Measurements from ENCODE around the gene TMEM135. TPM values are rescaled to one million over a fixed set of nuclear protein-coding genes. Genes with fewer than 3 reads are reported as not detected.

TMEM135 gene
- total RNA-seq, 2 experiments from 2014 or later = 24.7 to 30.0 TPM

DNA sequence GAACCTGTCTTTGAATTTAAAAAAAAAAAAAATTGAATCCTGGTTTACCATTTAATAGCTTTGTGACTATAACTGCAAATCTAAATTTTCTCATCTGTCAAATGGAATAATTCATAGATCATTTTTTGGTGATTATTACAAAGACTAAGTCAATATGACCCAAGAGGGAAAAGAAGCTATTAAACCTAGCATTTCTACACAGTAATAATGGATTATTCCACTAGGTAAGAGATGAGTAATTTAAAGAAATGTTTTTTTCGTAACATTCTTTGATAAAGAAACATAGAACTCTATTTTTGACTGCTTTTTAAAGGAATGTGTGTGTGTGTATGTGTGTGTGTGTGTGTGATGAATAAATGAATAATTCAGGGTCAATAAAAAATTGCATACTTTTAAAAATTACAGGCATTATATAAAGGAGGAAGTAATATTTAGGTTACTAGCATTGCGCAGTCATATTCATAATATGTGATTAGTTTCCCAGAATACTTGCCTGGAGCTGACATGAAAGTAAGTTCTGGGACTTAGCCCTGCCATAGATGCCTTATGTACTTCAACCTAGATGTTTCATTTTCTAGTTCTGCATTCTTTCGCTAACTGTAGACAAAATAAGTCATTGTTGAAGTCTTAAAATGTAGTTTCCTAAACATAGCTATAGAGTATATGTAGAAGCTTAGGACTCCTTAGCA lies 72.9 kb downstream of the TMEM135 start:
- Mint-ChIP-seq H3K4me1 (ENCODE audit: low read depth) (peaks cover 2% of the 10 kb centered on the region), H3K27me3 (no peaks in the 10 kb centered on the region), H3K27ac (no peak overlapping the region), H3K9me3 (peaks cover 4% of the 10 kb centered on the region), H3K36me3 (ENCODE audit: low read depth) (peaks cover 13% of the 10 kb centered on the region), H3K4me3 (no peak overlapping the region)
- TF ChIP-seq, protein P1, sequence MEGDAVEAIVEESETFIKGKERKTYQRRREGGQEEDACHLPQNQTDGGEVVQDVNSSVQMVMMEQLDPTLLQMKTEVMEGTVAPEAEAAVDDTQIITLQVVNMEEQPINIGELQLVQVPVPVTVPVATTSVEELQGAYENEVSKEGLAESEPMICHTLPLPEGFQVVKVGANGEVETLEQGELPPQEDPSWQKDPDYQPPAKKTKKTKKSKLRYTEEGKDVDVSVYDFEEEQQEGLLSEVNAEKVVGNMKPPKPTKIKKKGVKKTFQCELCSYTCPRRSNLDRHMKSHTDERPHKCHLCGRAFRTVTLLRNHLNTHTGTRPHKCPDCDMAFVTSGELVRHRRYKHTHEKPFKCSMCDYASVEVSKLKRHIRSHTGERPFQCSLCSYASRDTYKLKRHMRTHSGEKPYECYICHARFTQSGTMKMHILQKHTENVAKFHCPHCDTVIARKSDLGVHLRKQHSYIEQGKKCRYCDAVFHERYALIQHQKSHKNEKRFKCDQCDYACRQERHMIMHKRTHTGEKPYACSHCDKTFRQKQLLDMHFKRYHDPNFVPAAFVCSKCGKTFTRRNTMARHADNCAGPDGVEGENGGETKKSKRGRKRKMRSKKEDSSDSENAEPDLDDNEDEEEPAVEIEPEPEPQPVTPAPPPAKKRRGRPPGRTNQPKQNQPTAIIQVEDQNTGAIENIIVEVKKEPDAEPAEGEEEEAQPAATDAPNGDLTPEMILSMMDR (IDR thresholded peaks at IDR 0.05) = no peak
- ChIA-PET CTCF (interaction anchor here (1.4 kb wide), 1 partner anchor 13 kb away, joined by 8 read pairs; no protein-coding TSS in a partner anchor), POLR2A (no interaction called here)
- no peak for DNase-seq
- no peak for ATAC-seq
- intact Hi-C loops (cut with micrococcal nuclease) = no loop called here

DNA sequence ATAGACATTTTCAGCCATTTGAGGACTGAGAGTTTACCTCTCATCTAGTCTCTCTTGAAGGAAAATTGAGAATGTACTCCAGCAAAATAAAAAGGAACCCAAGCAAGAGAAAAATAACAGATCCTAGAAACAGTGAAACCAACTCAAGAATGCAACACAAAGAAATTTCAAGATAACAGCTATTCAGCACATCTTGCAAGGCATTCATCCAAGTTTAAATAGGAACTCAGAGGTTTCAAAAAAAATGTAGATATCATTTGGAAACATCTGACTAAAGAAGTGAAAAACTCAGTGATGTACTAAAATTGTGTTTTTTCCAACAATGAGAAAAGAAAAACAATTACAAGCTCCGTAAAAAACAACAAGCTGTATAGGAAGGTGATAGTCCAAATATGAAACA lies 76.4 kb downstream of the TMEM135 start:
- ATAC-seq (no peak), DNase-seq (no peak)
- H3K36me3 Mint-ChIP-seq (ENCODE audit: low read depth) = no peaks in the 10 kb centered on the region
- H3K9me3 Mint-ChIP-seq = no peaks in the 10 kb centered on the region
- no peaks in the 10 kb centered on the region for H3K27me3 Mint-ChIP-seq
- H3K4me1 Mint-ChIP-seq (ENCODE audit: low read depth) = peaks cover 7% of the 10 kb centered on the region
- ChIA-PET CTCF (interaction anchor here (1.2 to 1.6 kb wide), 3 partner anchors 9 to 119 kb away, joined by 4 to 5 read pairs (median 5); no protein-coding TSS in a partner anchor), POLR2A (no interaction called here)
- TF ChIP-seq, protein P1 (IDR thresholded peaks at IDR 0.05) = no peak
- intact Hi-C loops (cut with micrococcal nuclease) = no loop called here
- H3K4me3 Mint-ChIP-seq = no peak overlapping the region
- H3K27ac Mint-ChIP-seq = no peak overlapping the region

DNA sequence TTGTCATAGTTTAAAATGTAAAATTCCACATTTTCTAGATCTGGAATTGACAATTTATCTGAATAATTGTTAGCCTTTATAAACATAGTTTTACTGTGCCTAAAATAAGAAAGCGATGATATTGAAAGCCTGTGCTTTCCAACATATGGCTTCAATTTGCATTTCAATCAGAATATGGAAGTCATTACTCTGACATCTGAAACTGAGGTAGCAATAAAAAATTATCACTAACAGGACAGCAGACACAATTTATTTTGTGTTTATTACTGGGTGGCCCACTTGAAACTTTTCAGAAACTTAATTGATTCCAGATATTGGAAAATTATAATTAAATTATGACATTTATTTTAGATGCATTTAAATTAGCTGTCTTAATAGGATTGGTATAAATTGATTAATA lies 78.5 kb downstream of the TMEM135 start:
- no peaks in the 10 kb centered on the region for H3K27me3 Mint-ChIP-seq
- ChIA-PET POLR2A (no interaction called here), CTCF (no interaction called here)
- ATAC-seq (no peak), DNase-seq (no peak)
- intact Hi-C loops (cut with micrococcal nuclease) = no loop called here
- H3K27ac Mint-ChIP-seq = no peak overlapping the region
- H3K9me3 Mint-ChIP-seq = no peaks in the 10 kb centered on the region
- TF ChIP-seq, protein P1 (IDR thresholded peaks at IDR 0.05) = no peak
- H3K36me3 Mint-ChIP-seq (ENCODE audit: low read depth) = no peaks in the 10 kb centered on the region
- H3K4me3 Mint-ChIP-seq = no peak overlapping the region
- H3K4me1 Mint-ChIP-seq (ENCODE audit: low read depth) = peaks cover 7% of the 10 kb centered on the region

DNA sequence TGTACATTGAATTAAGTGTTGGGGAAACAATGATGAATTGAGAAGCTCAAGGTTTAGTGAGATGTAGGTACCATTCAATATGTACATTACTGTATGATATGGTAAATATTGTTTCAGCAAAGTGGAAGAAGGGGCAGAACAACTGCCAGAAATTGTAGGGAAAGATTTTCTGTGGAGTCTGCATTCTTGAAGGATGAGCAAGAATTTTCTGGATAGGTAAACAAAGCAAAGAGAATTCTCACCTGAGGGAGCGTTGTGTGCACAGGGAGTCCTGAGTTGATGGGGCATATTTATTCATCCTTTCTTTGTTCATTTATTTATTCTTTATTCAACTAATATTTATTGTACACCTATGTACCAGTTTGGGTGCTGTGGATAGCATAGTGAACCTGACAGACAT lies 83.2 kb downstream of the TMEM135 start:
- DNase-seq (no peak), ATAC-seq (no peak)
- intact Hi-C loops (cut with micrococcal nuclease) = no loop called here
- CTCF ChIA-PET = no interaction called here
- TF ChIP-seq, protein P1 (IDR thresholded peaks at IDR 0.05) = no peak
- peaks cover 7% of the 10 kb centered on the region for H3K4me1 Mint-ChIP-seq (ENCODE audit: low read depth)
- POLR2A ChIA-PET = no interaction called here
- H3K27me3 Mint-ChIP-seq = no peaks in the 10 kb centered on the region
- no peaks in the 10 kb centered on the region for H3K9me3 Mint-ChIP-seq
- no peak overlapping the region for H3K4me3 Mint-ChIP-seq
- H3K27ac Mint-ChIP-seq = no peak overlapping the region
- H3K36me3 Mint-ChIP-seq (ENCODE audit: low read depth) = peaks cover 3% of the 10 kb centered on the region

DNA sequence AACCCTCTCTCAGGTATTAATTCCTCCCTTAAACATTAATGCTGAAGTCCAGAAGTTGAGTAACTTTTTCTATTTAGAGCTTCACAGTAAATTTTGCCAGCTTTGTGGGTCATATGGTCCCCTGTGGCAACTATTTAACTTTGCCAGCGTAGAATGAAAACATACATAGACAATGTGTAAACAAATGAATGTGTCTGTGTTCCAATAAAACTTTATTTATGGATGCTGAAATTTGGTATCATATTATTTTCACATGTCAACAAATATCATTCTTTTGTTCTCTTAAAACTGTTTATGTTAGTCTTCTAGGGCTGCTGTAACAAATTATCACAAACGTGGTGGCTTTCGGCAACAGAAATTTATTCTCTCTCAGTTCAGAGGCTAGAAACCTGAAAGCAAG lies 85.1 kb downstream of the TMEM135 start:
- peaks cover 7% of the 10 kb centered on the region for H3K4me1 Mint-ChIP-seq (ENCODE audit: low read depth)

More for the DNA sequence above, 85.1 kb downstream of the TMEM135 start:
- intact Hi-C loops (cut with micrococcal nuclease) = no loop called here
- Mint-ChIP-seq H3K9me3 (no peaks in the 10 kb centered on the region), H3K4me3 (no peak overlapping the region), H3K36me3 (ENCODE audit: low read depth) (peaks cover 3% of the 10 kb centered on the region), H3K27me3 (no peaks in the 10 kb centered on the region), H3K27ac (no peak overlapping the region)
- TF ChIP-seq, protein P1 (IDR thresholded peaks at IDR 0.05) = no peak
- POLR2A ChIA-PET = no interaction called here
- ATAC-seq (no peak), DNase-seq (no peak)
- CTCF ChIA-PET = interaction anchor here (1.5 kb wide), 1 partner anchor 8 kb away, joined by 5 read pairs; no protein-coding TSS in a partner anchor

Data from activated CD8-positive, alpha-beta T cell treated with anti-CD3 and anti-CD28 coated beads for 36 hours (primary cell).